ENCODE data around the gene ENO3.
A peak's percentile ranks its signal among the peaks of the same experiment; 100 is the strongest.

ENO3 gene

GRCh38 chr17:4966844-4967538 lies 16.1 kb downstream of the ENO3 start:
- Histone ChIP-seq H3K27me3 (no peaks in the 10 kb centered on the region), H3K9me3 (no peaks in the 10 kb centered on the region), H3K27ac (peak overlapping the region; percentile 90 to 92), H3K4me1 (peaks cover 0 to 34% (median 32%) of the 10 kb centered on the region in 4 donors), H3K4me3 (peak overlapping the region; percentile 66 to 75), H3K36me3 (peaks cover 3 to 23% (median 17%) of the 10 kb centered on the region in 3 donors)
- DNase-seq: peak; percentile 99
- intact Hi-C loops (cut with DNase I; ENCODE audit: low total_unique reads): loop anchor here (1.0 to 2.0 kb wide), 2 partner anchors 18 to 30 kb away; partner anchors contain the start of genes INCA1, KIF1C and PFN1
- TF ChIP-seq, protein P1, sequence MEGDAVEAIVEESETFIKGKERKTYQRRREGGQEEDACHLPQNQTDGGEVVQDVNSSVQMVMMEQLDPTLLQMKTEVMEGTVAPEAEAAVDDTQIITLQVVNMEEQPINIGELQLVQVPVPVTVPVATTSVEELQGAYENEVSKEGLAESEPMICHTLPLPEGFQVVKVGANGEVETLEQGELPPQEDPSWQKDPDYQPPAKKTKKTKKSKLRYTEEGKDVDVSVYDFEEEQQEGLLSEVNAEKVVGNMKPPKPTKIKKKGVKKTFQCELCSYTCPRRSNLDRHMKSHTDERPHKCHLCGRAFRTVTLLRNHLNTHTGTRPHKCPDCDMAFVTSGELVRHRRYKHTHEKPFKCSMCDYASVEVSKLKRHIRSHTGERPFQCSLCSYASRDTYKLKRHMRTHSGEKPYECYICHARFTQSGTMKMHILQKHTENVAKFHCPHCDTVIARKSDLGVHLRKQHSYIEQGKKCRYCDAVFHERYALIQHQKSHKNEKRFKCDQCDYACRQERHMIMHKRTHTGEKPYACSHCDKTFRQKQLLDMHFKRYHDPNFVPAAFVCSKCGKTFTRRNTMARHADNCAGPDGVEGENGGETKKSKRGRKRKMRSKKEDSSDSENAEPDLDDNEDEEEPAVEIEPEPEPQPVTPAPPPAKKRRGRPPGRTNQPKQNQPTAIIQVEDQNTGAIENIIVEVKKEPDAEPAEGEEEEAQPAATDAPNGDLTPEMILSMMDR (IDR thresholded peaks at IDR 0.05): no peak

DNA sequence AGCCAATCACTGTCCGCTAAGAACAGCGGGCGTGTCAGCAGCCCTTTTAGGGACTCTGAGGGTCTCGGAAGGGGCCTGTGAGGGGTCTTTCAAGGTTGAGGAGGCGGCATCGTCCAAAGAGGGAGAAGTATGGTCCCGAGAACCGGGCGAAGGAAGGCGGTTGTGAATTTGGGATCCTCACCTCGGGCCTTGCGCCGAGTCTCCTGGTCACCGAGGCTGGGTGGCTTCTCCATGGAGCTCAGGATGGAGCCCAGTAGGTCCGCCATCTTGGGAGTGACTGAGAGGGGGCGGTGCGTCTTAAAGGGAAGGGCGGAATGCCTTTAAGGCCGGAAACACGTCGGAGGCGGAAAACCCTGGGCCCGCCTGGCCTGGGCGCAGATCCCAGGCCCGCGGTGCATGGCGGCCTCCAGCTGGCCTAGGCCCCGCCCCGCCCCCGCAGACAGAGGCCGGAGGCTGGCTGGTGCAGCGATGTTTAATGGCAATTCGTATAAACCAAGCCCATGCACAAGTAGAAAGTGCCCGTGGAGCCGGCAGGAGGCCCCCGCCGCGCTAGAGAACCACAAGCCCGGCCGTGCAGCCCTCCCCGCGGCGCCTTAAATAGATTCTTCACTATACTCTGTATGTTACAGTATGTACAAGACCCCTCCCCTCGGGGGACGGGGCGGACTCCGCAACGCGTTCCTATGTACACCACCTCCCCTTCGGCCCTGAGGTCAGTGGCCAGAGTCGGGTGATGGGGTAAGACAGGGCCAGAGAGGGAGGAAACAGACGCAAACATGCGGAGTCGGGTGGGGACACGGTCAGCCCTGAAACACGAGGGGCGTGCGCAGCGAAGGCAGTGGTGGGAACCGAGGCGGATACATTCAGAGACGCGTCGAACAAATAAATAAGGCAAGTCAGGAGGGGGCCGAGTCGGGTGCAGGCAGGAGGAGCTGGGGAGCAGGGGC lies 16.9 kb downstream of the ENO3 start, which contains the start of gene SPAG7:
TSS of gene SPAG7 (minus strand) at position 279 of the 947 bp plus-strand sequence. CDS start at position 266, 13 bp downstream.
- DNase-seq: peak; percentile 93 to 97
- peaks cover 10 to 31% (median 26%) of the 10 kb centered on the region in 3 donors for H3K36me3 ChIP-seq
- intact Hi-C loops (cut with DNase I; ENCODE audit: low total_unique reads): loop anchor here (1.0 to 2.0 kb wide), 2 partner anchors 19 to 29 kb away; partner anchors contain the start of genes INCA1, KIF1C and PFN1

GRCh38 chr17:4968486-4969046 lies 17.6 kb downstream of the ENO3 start:
- H3K4me3 ChIP-seq: peak overlapping the region; percentile 66 to 75
- TF ChIP-seq, protein P1 (IDR thresholded peaks at IDR 0.05): no peak
- H3K36me3 ChIP-seq: peaks cover 15 to 39% (median 33%) of the 10 kb centered on the region in 3 donors
- peaks cover 0 to 34% (median 32%) of the 10 kb centered on the region in 4 donors for H3K4me1 ChIP-seq
- H3K27me3 ChIP-seq: no peaks in the 10 kb centered on the region
- H3K27ac ChIP-seq: peak overlapping the region; percentile 90 to 92
- no peak for DNase-seq
- no peaks in the 10 kb centered on the region for H3K9me3 ChIP-seq
- intact Hi-C loops (cut with DNase I; ENCODE audit: low total_unique reads): no loop called here

More for the DNA sequence above, 16.9 kb downstream of the ENO3 start, which contains the start of gene SPAG7:
- TF ChIP-seq, protein P1 (IDR thresholded peaks at IDR 0.05): no peak
- H3K27me3 ChIP-seq: no peaks in the 10 kb centered on the region
- no peaks in the 10 kb centered on the region for H3K9me3 ChIP-seq
- H3K4me1 ChIP-seq: peaks cover 0 to 34% (median 32%) of the 10 kb centered on the region in 4 donors
- H3K27ac ChIP-seq: peak within 1 kb of the TSS; percentile 90 to 92
- peak within 1 kb of the TSS; percentile 66 to 75 for H3K4me3 ChIP-seq

GRCh38 chr17:4969047-4969550 lies 18.2 kb downstream of the ENO3 start:
- H3K4me3 ChIP-seq: peak overlapping the region; percentile 66 to 75
- H3K9me3 ChIP-seq: no peaks in the 10 kb centered on the region
- H3K4me1 ChIP-seq: peaks cover 0 to 34% (median 32%) of the 10 kb centered on the region in 4 donors
- DNase-seq: no peak
- H3K36me3 ChIP-seq: peaks cover 15 to 44% (median 38%) of the 10 kb centered on the region in 3 donors
- intact Hi-C loops (cut with DNase I; ENCODE audit: low total_unique reads): no loop called here
- H3K27ac ChIP-seq: peak overlapping the region; percentile 90 to 92
- no peaks in the 10 kb centered on the region for H3K27me3 ChIP-seq
- TF ChIP-seq, protein P1 (IDR thresholded peaks at IDR 0.05): no peak

Measured in tibial artery (tissue), 4 donors.